ENCODE measurements around the gene JAGN1.

GRCh38 chr3:9916346-9916733, 25.9 kb downstream of the JAGN1 start:
- TF ChIP-seq CTCF (IDR thresholded peaks at IDR 0.05), result no peak
- TF ChIP-seq POLR2A (IDR thresholded peaks at IDR 0.05), result no peak
- TF ChIP-seq POLR2AphosphoS5 (IDR thresholded peaks at IDR 0.05), result no peak

Data from suprapubic skin (tissue), 4 donors.